Measurements from ENCODE around the gene THSD7A.
A peak's percentile ranks its signal among the peaks of the same experiment; 100 is the strongest.

The THSD7A gene

GRCh38 chr7:11620406-11621253 is 211.4 kb downstream of the THSD7A start:
- no peak for DNase-seq

DNA sequence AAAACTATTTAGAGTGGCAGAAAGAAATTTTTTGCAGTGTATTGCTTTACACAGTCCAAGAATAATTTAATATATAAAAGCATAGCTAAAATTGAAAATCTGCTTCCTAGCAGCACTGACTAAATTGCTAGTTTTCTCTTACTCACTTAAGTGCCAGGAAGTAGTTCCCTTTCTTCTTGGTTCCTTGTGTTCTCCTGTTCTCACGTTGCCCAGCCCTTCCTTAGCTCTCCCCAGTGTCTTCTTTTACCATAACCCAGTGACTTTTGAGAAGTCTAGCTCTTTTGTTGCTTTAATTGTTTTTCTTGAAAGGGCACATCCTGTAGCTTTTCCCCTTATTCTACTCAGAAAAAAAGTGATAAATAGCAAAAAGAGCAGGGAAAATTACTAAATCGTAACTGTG is 215.5 kb downstream of the THSD7A start:
- DNase-seq = peak; percentile 28

DNA sequence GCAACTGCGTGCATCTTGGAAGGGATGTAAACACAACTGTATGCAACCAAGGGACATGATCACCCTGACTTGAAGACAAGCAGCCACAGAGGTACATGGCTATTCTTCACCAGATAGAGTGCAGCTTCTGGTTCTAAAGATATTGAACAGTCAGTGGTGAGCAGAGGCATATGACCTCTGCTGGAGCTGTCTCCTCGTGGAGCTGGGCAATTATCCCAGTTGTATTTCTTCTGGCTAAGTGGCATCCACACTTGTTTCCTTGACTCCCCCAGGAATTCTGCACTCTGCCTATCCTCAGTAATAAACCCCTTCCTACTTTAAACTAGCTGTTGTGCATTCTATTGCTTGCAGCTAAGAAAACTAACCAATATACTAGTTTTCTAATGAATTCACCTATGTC is 216.8 kb downstream of the THSD7A start:
- DNase-seq = peak; percentile 77

DNA sequence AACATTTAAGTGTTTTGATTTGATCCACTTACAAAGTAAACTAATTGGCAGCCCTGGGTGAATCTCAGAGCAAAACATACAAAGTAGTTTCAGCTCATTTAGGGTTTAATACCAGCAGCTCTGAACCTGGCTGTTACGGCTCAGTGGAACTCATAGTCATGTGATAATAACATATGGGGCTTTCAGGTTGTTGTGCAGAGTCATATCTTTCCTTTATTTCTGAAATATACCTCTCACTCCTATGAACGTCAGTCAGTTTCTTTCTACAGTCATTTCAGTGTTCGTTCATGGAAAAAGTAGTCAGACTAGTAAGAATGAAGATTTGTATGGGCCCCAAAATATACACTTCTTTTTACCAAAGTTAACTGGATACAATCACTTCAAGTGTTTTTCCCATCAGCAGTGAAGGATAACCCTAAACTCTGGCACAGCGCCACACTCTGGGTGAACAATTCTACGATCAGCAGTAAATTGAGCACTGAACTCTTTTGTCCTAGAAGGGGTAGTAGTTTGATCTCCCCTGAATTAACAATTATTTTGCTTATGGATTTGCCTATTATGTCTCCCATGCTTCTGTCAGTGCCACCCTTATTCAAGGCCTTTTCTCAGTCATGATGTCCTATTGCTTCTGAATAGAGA is 218.6 kb downstream of the THSD7A start:
- peak; percentile 79 for DNase-seq

GRCh38 chr7:11612737-11613136 is 219.3 kb downstream of the THSD7A start:
- DNase-seq = no peak

DNA sequence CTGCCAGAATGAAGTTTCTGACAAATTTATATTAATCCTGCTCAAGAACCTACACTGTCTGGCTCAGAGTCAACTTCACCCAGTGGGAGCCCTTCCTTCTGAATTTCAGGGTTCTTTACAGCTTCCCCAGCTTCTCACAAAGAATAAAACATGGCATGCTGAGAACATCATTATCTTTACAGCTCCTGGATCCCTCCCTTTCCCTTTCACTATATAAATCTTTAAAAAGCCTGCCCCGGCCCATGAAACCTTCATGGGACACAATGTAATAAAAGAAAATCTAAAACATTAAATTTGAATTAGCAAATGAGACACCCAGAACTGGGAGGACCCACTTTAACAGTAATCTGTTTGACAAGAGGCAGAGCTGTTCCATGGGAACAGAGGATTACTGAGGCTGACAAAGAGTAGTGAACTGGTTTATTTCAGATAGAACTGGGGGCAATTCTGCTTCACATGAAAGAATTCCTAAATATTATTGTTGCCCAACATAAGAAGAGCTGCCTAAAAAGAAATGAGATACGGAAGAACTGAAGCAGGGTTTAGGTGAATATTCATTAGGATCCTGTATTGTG is 222.8 kb downstream of the THSD7A start:
- peak; percentile 49 for DNase-seq

DNA sequence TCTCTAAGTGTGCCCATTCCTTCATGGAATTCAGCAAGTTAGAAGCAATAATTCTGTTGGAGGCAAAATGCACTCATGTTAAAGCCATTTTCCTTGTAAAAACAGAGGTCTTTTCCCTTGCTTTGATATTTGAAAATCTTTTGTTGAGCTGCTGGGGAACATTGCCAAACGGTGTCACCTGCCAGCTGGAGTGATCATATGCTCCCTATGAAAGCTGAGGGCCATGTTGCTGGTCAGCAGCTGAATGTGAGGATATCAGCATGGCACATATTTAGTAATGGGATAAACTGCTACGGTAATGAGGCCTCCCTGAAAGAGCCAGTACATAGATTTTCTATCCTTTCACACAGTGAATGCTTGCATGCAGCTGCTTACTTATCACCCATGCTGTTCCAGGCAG is 224.3 kb downstream of the THSD7A start:
- DNase-seq = peak; percentile 94

GRCh38 chr7:11605749-11606148 is 226.2 kb downstream of the THSD7A start:
- no peak for DNase-seq

- no peak for DNase-seq
Observed at GRCh38 chr7:11604505-11604904, 227.5 kb downstream of the THSD7A start.

GRCh38 chr7:11601761-11602160 is 230.2 kb downstream of the THSD7A start:
- DNase-seq = no peak

DNA sequence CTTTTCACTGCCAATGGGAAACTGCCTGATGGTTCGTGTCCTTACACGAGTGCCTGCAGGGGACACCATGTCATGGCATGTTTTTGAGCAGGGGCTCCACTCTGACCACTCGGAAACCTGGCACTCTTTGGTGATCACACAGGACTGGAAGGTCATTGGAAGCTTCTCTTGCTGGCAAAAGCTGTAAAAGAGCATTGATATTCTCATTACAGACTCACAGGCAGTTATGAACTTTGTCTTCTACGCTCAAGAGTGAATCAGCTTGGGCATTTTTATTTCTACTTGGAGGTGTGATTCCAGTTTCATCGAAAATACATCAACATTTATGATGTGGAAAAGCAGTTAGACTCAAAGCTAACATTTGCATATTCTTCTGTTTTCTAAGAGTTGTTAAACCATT is 238.7 kb downstream of the THSD7A start:
- no peak for DNase-seq

DNA sequence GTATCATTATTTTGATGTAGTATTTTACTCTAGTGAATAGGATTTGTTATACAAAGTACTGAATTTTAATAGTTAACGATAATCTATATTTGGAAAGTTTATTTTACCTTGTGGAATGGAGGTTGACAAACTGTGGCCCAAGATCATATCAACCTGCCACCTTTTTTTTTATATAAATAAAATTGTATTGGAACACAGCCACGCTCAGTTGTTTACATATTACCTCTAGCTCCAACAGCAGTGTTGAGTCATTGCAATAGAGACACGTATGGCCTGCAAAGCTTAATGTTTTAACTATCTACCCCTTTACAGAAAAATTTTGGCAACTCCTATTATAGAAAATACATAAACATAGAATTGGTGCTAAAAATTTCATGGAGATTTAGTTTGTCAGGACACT is 239.3 kb downstream of the THSD7A start:
- DNase-seq = no peak

DNA sequence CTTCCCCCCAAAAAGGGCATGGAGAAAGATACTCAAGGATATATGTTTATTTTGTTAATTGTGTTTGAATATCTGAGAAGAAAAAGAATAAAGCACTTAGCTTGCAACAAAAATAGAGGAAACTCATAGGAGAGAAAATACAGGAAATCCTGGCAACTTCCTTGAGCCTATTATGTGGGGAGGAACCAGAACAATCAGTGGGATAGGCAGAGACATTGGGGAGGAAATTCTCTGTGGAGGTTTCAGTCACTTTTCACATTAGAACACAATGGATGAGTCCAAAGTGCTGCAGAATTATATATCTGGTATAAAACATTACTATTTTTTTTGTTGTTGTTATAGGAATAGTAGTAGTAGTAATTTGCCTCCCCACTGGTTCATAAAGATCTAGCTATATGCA is 240.1 kb downstream of the THSD7A start:
- no peak for DNase-seq

DNA sequence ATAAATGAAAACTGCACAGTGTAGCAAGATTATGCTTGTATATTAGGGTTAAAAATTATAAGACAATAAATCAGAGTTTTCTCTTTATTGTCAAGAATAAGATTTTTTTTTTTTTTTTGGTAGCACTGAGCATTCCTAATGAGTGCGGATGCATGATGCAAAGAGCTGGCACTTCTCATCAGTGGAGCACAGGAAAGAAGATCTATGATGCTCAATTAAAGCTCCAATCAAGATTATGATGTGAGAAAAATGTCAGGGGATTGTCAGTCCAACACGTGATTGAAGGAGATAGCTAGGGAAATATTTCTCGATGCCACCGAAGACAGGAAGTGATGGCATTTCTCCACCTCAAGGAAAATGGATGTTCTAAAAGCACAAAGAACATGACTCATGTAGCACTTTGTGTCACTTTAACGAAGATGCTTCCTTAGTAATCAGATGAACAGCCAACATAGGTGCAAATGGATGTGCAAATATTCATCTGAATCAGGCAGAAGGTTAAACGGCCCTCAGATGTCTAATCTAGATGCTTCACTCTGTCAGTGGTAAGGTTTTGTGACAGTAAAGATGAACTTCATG is 240.9 kb downstream of the THSD7A start:
- no peak for DNase-seq

GRCh38 chr7:11589251-11589650 is 242.7 kb downstream of the THSD7A start:
- DNase-seq = no peak

DNA sequence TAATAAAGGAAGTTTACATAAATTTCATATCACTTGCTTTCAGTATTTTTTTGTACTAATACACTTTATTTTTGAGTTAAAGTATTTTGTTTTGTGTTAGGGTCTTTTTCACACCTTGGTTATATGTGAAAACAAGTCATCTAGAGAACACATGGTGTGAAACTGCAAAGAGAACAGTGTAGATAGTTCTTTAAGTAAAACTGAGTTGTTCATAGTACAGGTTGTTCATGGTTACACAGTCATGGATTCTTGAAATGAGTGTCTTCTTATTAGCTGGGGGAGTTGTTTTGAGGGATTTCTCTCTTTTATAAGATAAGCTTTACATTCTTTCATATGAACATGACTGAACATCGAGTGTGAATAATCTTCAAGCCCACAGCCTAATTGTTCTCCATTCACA is 244.2 kb downstream of the THSD7A start:
- DNase-seq = no peak

- no peak for DNase-seq
Observed at GRCh38 chr7:11587048-11587447, 244.9 kb downstream of the THSD7A start.

DNA sequence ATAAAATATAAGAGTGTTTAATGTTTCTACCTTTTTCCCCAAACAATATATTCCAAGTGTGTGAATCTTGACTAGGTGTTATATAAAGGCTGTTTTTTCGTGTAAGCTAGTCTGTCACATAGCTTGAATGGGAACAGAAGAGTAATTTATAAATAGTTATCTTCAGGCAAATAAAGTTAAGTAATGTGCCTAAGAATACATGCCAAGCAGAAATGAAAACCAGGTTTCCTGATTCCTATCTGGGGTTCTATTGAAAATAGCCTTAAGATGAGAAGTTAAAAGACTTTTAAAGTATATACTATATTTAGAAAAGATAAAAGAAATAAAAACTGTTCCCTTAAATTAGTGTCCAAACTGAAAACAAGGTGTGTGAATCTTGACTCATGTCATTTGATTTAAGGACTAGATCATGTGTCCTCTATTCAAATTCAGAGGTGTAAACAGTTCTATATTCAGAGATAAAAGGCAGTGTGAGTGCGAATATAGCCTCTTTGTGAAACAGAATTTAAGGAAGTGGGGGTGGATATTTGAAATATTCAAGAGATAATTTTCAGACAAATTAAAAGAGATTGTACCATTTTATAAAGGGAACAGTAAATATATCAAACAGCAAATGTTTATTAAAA is 247.5 kb downstream of the THSD7A start:
- no peak for DNase-seq

DNA sequence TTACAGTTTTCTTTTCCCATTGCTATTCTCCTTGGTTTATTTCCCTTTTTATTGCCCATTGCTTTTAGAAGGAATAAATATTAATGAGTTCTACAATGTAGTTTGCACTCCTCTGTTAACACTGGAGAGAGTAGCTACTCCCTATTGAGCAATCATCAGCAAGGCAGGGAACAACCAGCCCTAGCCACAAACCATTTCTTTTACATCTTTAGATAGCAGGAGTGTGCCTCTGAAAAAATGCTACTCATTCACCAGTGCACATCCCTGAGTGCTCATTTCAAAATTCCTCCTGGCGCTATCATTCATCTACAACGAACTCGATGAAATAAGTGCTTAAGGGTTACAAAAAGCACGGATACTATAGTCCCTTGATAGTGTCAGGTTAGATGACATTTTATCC is 252.9 kb downstream of the THSD7A start:
- no peak for DNase-seq

- no peak for DNase-seq
Observed at GRCh38 chr7:11576310-11576709, 255.7 kb downstream of the THSD7A start.

GRCh38 chr7:11573128-11573750 is 258.8 kb downstream of the THSD7A start:
- DNase-seq = no peak

- DNase-seq = peak; percentile 24
Observed at GRCh38 chr7:11570922-11571550, 261.0 kb downstream of the THSD7A start.
